ENCODE measurements around the gene CCDC27. TPM values are rescaled to one million over a fixed set of nuclear protein-coding genes. Genes with fewer than 3 reads are reported as not detected.

CCDC27 gene
- total and polyA plus RNA-seq, 2 of the 8 experiments (the other 6 are each of a cell fraction or from before 2014, with no cell fraction given): 0.15 TPM; not detected in 1

DNA sequence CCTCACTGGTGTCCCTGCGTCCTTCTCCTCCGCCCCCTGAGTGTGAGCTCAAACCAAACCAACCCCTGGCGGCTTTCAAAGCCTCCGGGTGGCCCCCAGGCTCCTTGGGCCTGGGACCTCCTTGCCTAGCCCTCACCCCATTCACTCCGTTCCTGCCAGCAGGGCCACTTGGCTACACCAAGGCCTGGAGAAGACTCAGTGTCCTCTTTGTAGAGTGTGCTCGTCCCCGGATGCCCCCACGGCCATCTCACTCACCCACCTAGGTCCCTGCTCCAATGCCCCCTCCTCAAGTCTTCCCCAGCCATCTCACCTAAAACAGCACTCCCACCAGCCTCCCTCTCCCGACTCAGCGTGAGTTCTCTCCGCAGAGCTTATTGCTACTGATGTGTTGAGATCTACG lies 7.2 kb upstream of the CCDC27 start (continued):
- TF ChIP-seq RAD21 (IDR thresholded peaks at IDR 0.05 in 1 of 2, conservative IDR thresholded peaks at IDR 0.05 in 1 of 2; ENCODE audit: low read depth in 2 of 2, low read length in 2 of 2): no peak
- no peak for TF ChIP-seq SP2 (IDR thresholded peaks at IDR 0.05; ENCODE audit: low read length)

All from H1 (cell line).